ENCODE results near the gene MICB.

MICB gene

GRCh38 chr6:31467151-31467550 is 30.8 kb upstream of the MICB start:
- no peaks in the 10 kb centered on the region for H3K27me3 ChIP-seq (ENCODE audit: insufficient read depth, low read depth)
- H3K36me3 ChIP-seq (ENCODE audit: insufficient read depth): no peaks in the 10 kb centered on the region
- no peak overlapping the region for H3K9ac ChIP-seq
- no peak overlapping the region for H3K4me3 ChIP-seq (IDR thresholded peaks at IDR 0.05; ENCODE audit: insufficient read depth, low read depth, low read length)
- peaks cover 31% of the 10 kb centered on the region for H3K4me1 ChIP-seq (ENCODE audit: low read depth, poor library complexity, severe bottlenecking)
- no peak overlapping the region for H2AFZ ChIP-seq (ENCODE audit: low read depth)
- H3K27ac ChIP-seq: no peak overlapping the region
- peaks cover 12% of the 10 kb centered on the region; the same call in 1 of the 2 replicates for H3K79me2 ChIP-seq (ENCODE audit: insufficient read depth, low read depth)
- no peak for TF ChIP-seq CTCF (conservative IDR thresholded peaks at IDR 0.05; ENCODE audit: low read depth, low read length)
- H3K4me2 ChIP-seq: no peak overlapping the region
- no peaks in the 10 kb centered on the region for H4K20me1 ChIP-seq (ENCODE audit: insufficient read depth)

GRCh38 chr6:31468311-31468710 is 29.6 kb upstream of the MICB start:
- Histone ChIP-seq H3K4me3 (IDR thresholded peaks at IDR 0.05; ENCODE audit: insufficient read depth, low read depth, low read length) (no peak overlapping the region), H3K4me1 (ENCODE audit: low read depth, poor library complexity, severe bottlenecking) (peaks cover 31% of the 10 kb centered on the region), H3K4me2 (no peak overlapping the region), H3K36me3 (ENCODE audit: insufficient read depth) (no peaks in the 10 kb centered on the region), H3K79me2 (ENCODE audit: insufficient read depth, low read depth) (peaks cover 10% of the 10 kb centered on the region; the same call in 1 of the 2 replicates), H3K27me3 (ENCODE audit: insufficient read depth, low read depth) (no peaks in the 10 kb centered on the region), H3K9ac (no peak overlapping the region), H4K20me1 (ENCODE audit: insufficient read depth) (no peaks in the 10 kb centered on the region), H3K27ac (no peak overlapping the region), H2AFZ (ENCODE audit: low read depth) (no peak overlapping the region)
- no peak for TF ChIP-seq CTCF (conservative IDR thresholded peaks at IDR 0.05; ENCODE audit: low read depth, low read length)

GRCh38 chr6:31470801-31471200 is 27.1 kb upstream of the MICB start:
- Histone ChIP-seq H3K4me3 (IDR thresholded peaks at IDR 0.05; ENCODE audit: insufficient read depth, low read depth, low read length) (no peak overlapping the region), H3K4me1 (ENCODE audit: low read depth, poor library complexity, severe bottlenecking) (peaks cover 28% of the 10 kb centered on the region), H2AFZ (ENCODE audit: low read depth) (no peak overlapping the region), H3K79me2 (ENCODE audit: insufficient read depth, low read depth) (no peaks in the 10 kb centered on the region), H4K20me1 (ENCODE audit: insufficient read depth) (no peaks in the 10 kb centered on the region), H3K4me2 (no peak overlapping the region), H3K36me3 (ENCODE audit: insufficient read depth) (no peaks in the 10 kb centered on the region), H3K27me3 (ENCODE audit: insufficient read depth, low read depth) (no peaks in the 10 kb centered on the region), H3K9ac (no peak overlapping the region), H3K27ac (no peak overlapping the region)
- no peak for TF ChIP-seq CTCF (conservative IDR thresholded peaks at IDR 0.05; ENCODE audit: low read depth, low read length)

- Histone ChIP-seq H3K27me3 (ENCODE audit: insufficient read depth, low read depth) (no peaks in the 10 kb centered on the region), H3K4me1 (ENCODE audit: low read depth, poor library complexity, severe bottlenecking) (peaks cover 24% of the 10 kb centered on the region), H4K20me1 (ENCODE audit: insufficient read depth) (no peaks in the 10 kb centered on the region), H3K79me2 (ENCODE audit: insufficient read depth, low read depth) (no peaks in the 10 kb centered on the region), H2AFZ (ENCODE audit: low read depth) (no peak overlapping the region), H3K4me3 (IDR thresholded peaks at IDR 0.05; ENCODE audit: insufficient read depth, low read depth, low read length) (no peak overlapping the region), H3K4me2 (no peak overlapping the region), H3K9ac (no peak overlapping the region), H3K27ac (no peak overlapping the region), H3K36me3 (ENCODE audit: insufficient read depth) (no peaks in the 10 kb centered on the region)
- no peak for TF ChIP-seq CTCF (conservative IDR thresholded peaks at IDR 0.05; ENCODE audit: low read depth, low read length)
Measured at GRCh38 chr6:31471711-31472110, 26.2 kb upstream of the MICB start.
